HG03159 (cell line): ENCODE measurements around the gene MATR3.
A peak's percentile ranks its signal among the peaks of the same experiment; 100 is the strongest.

ENCODE experiments used
- ATAC-seq: cut with Tn5 transposase; IDR thresholded peaks from one replicate; pipeline ENCODE4 v1.9.1; 2021; ENCODE audit warnings: mild to moderate bottlenecking, moderate library complexity; ENCODE audit not compliant: unreplicated experiment

The MATR3 gene

DNA sequence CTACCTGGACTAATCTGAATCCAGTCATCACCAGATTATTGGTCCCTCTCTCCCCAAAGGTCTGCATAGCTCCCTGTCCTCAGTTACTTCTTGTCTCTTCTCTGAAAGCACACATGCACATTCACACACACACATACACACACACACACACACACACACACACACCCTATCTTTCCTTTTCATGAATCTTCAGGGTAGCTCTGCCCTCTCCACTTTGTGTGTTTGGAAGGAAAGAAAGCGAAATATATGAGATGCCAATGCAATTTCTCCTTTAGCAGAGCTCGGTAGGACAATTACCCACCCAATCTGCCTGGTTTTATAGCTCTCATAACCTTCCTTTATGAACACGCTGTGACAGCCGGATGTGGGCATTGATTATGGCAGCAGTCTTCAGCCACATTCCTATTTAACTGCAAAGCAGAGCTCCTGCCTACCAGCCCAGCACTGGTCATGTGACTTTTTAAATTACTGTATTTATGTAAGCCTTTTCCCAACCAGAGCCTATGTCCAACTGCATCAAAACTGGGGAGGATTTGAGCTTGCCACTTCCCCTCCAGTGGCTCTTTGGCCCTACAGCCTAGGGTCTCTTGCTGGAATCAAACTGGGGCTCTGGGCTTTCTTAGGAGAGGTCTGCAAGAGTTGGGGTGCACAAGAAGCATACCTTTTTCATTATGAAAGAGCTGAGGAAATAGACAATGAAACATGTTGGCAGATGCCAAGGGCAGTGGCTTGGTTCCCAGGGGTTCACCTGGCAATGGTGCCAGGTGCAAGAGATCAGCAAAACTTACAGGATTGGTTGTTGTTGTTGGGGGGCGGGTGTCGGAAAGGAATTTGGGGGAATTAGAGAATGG, 20.8 kb upstream of the MATR3 start:
- no peak for ATAC-seq

DNA sequence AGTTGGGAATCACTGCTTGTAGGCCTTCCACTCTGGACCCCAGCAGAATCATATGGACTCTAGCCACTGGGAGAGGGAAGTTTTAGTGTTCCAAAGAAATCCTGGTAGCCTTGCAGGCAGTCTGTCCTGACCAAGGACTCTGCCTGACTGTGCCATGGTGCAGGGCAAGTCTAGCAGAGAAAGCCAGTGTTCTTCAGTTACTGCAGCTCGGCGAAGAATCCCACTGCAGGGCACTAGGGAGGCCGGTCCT, 20.3 kb upstream of the MATR3 start:
- no peak for ATAC-seq

DNA sequence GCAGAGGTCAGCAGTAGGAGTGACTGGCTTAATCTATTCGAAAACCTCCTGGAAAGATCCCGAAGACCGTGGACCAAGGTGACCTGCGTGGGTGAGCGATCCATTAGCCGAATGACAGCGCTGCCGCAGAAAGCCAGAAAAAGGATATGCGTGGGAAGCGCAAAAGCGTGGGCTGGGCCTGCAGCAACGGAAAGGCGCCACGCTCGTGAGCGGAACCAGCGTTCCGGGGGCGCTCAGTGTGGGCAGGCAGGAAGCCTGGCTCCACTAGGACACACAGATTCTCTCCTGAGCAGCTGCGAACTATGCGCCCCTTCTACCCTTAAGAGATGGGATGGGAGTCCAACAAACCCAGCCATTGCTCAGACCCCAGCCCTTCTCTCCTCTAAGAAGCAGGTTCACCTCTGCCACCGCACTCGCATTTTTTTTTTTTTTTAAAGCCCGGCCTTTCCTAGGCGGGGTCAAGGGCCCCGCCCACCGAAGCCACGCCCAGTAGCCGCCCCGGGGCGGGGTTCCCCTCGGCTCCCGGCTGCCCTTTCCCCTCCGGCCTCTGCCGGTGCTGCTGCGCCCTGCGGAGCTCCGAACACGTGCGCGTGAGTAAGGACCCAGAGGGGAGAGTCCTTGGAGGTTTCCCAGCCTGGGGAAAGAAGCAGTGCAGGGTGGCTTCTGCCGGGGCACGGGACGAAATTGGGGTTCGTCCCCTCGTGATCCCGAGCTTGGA, 19.8 kb upstream of the MATR3 start:
- ATAC-seq = peak; percentile 83

DNA sequence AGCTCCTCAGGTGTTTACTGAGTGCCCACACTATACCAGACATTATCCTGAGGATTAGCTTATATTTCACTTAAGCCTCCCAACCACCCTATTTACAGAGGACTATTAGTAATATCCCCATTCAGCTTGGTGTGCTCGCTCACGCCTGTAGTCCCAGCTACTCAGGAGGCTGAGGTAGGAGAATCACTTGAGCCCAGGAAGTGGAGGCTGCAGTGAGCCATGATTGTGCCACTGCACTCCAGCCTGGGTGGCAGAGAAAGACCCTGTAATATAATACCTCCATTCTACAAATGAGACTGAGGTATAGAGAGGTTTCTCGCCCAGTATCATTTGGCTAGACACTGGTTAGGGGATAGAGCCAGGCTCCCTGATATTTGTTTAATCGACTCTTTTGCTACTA, 18.0 kb upstream of the MATR3 start:
- no peak for ATAC-seq

DNA sequence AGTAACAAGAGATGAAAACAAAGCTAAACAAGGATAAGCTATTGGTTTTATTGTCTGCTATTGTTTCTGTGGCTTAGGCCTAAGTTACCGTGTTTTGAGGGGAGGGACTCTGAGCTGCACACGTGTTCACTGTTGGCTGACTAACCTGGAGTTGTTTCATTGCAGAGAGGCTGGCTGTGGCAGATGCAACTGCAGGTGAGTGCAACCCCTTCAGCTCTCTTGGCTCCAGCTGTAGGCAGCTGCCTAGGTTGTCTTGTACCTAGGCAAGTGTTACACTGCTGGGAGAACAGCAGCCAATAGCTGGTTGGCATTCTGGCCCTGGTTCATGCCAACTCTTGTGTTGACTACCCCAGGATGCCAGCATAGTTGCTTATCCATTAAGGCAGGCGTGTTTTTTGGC, 17.6 kb upstream of the MATR3 start:
- no peak for ATAC-seq

DNA sequence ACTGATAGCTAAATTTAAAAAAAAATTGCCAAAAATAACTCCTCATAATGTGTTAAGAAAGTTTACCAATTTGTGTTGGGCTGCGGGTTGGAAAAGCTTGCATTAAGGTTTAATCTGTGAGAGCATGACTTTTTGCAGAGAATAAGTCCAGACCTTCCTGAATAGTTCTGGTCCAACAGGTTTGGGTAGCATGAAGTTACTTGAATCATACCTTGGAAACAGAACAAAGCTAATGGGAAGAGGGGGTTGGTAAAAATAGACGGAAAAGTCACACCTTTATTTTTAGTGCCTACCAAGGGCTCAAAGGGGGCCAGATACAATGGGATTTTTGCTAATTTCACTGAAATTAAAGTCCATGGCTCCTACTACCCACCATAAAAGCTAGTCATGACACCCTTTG, 17.1 kb upstream of the MATR3 start:
- no peak for ATAC-seq

DNA sequence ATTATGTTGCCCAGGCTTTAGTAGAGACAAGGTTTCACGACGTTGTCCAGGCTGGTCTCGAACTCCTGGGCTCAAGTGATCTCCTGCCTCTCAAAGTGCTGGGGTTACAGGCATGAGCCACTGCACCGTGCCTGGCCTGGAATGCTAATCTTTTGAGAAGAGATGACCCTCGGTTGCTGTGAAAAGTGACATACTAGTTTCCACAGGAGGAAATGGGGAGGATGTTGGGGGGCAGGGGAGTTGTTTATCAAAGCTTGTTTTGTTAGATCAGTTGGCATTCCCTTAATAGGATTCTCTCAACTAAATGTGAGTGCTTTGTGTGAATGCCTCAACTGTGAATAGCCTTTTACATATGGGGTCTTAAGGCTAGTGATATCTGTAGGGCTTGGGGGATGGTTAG, 16.4 kb upstream of the MATR3 start:
- ATAC-seq = no peak

DNA sequence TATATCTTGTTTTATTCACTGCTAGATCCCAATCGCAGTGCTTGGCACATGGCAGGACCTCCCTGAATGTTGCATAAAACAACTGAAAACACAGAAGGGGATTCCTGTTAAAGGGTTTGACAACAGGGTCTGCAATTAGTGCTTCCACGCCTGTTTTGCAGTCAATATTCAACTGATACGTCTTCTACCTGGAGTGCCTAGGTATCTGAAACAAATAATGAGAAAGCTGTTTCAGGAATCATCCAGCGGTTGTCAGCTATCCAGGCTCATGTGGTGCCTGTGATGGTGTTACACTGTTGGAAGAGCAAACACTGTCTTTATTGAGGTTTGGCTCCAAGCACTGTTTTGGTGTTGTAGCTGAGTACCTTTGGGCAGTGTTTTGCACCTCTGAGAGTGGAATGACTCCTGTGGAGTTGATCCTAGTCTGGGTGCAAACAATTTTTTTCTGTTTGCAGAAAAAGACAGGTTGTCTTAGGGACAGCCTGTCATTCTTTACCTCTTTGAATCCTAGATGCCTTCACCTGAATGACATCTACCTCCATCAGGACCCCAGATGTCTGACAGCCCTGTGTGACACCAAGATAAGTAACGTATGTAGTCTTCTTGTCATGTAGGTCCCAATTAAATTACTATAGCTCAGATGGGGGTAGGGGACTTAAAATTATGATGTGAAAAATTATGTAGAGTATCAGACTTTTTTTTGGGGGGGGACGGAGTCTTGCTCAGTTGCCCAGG, 14.8 kb upstream of the MATR3 start:
- no peak for ATAC-seq

DNA sequence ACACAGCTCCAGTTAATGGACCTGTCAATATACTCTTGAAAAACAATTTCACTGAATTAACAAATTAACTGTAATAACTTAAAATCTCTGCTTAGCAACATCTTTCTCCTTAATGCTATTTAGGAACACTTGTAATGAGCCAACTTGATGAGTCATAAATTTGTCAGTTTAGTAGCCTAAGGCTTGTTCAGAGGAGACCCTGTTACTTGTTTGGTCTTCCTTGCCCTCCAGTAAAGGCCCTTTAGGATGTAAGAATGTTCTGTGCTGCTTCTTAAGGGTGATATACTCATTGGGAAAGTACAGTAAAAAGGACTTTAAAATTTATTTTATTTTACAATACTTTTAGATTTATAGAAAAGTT, 11.4 kb upstream of the MATR3 start:
- ATAC-seq = no peak

DNA sequence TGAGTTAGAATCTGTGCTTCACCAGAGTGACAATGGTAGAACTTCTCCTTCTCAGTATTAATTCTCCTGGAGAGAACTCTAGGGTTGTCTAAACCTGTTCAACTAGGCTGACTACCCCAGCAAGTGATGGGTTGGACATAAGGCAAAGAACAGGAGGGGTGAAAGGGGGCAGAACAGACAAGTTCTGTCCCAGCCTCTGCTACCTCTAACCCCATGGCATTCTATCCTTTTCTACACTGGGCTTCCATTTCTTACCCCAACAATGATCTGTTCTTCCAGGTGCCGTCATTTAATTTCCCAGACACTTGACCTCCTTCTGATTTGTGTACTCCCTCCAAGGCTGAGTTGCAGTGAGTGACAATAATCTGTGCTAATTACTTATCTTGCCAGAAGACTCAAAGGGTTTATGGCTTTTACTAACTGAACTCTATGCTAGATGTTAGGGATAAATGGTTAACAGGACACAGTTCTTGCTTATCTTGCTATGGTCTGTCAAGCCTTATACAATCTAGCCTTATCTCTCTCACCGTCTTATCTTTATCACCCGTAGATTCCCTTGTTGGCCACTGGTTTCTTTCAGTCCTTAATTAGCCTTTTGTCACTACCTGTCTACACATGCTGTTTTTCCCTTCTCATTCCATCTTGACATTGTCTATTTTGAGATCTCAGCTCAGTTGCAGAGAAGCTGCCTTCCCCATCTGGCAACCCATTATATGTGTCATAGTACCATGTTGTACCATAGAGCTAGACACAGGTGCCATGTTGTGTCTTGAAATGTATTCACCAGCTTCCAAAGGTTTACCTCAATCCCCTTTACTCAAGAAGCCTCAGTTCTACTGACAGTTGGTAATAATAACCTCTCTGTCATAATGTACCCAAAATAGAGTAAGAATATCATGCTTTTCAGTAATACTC, 10.0 kb upstream of the MATR3 start:
- no peak for ATAC-seq

DNA sequence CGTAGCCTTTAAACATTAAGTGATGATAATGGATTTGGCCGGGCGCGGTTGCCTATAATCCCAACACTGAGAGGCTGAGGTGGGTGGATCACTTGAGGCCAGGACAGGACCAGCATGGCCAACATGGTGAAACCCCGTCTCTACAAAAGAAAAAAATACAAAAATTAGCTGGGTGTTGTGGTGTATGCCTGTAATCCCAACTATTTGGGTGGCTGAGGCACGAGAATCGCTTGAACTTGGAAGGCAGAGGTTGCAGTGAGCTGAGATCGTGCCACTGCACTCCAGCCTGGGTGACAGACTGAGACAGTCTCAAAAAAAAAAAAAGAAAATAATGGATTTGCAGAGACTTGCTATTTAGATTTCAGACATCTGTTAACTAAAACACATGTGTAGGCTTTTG, 9.2 kb upstream of the MATR3 start:
- no peak for ATAC-seq

DNA sequence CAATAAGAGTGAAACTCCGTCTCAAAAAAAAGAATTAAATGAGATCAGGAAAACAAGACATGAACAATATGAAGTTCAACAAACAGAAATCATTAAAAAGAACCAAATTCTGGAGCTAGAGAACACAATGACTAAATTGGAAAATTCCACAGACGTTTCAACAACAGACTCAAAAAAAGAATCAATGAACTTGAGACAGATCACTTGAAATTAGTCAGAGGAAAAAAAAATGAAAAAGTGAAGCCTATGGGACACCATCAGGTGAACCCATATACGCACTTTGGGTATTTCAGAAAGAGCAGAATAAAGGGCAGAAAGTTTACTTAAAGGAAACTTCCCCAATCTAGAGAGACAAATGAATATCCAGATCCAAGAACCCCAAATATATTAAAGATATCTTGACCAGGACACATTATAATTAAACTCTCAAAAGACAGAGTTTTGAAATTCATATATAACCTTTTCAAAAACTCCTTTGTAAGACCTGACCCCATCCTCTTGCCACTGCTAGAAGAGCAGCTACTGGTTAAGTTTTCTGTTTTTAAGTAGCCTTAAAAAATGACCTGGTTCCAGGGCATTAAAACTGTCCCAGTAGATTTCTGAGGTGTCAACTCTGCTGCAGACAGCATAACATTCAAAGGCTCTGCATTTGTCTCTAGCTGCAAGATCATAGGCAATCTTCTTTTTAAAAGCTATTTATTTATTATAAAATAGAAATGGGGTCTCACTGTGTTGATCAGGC, 7.7 kb upstream of the MATR3 start:
- no peak for ATAC-seq

DNA sequence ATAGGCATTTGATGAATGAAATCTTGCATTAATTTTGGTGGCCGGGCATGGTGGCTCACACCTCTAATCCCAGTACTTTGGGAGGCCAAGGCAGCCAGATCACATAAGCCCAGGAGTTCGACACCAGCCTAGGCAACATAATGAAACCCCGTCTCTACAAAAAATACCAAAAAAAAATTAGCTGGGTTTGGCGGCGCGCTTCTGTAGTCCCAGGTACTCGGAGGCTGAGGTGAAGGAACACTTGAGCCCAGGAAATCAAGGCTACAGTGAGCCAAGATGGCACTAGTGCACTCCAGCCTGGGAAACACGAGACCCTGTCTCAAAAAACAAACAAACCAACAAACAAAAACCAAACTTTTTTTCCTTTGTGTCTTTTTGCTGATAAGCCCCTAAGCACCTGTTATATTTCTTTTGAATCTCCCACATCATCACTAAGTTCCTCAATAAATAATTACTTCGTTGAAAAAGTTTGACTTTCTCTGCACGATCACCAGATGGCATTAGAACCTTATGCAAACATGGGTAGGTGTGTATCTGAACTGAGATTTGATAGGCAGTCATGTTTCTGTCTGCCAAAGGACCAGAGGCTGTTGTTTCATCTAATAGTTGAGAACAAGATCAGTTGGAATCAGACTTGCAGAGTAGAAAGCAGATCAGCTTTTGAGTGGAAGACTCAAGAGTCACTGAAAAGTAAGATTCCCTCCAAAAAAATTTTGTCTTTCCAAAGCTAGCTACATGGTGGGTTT, 5.5 kb upstream of the MATR3 start:
- ATAC-seq = no peak

DNA sequence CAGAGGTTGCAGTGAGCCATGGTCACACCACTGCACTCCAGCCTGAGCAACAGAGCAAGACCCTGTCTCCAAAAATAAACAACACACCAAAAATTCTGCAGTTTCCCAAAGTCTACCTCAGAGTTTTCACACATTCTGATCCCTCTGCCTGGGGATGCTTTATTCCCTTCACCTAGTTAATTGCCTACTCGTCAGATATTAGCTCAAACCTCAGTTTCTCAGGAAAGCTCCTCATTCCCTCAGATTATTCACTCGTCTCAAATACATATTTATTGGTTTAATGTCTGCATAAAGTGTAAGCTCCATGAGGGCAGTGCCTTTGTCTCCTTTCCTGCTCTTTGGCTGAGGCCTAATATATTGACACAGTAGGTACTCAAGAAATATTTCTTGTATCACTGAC, 2.5 kb upstream of the MATR3 start:
- no peak for ATAC-seq

DNA sequence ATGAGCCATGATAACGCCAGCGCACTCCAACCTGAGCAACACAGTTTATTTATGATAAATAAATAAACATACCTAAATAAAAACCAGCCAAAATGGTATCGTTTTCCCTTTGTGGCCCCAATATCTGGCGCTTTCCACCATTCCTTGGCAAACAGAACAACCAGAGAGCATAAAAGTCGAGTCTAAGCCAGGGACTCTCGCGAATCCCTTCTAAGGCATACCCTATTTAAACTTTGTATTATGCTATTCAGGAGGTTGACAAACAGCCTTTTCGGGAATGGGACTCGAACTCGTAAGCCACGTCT, 386 bp upstream of the MATR3 start:
- ATAC-seq = no peak

DNA sequence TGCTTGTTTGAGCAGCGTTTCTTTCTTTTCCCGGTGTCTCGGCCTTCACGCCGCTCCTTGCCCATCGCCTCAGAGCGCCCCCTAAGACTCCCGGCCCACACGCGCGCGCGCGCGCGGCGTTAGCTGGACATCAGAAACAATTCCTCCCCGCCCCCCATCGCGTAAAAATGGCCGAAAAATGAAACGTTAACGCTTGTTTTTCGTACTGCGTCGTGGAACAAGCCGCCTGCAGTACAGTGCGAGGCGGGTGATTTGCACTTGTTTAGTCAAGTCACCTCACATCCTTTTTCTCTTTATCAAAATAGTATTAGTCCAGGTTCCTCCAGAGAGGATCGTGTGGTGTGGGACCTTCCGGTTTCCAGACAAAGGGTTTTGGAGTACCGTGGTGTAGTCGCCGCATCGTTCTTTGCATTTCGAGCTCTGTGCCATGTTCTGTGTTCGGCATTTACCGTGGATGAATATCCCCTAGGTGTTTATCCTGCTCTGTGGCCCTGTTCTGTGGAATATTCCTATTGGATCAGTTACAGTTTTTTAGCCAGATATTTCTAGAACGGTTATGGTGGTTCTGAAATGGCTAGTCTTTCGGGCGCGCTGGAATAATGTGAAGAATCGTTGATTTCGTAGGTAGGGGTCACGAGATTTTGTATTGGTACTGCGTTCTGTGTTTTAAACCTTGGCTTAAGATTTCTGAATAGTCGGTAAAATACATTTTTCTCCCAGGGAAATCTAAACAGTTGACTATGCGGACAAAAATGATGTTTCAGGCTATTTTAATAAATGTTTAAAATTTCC, 1.0 kb downstream of the MATR3 start:
- ATAC-seq = peak; percentile 31

DNA sequence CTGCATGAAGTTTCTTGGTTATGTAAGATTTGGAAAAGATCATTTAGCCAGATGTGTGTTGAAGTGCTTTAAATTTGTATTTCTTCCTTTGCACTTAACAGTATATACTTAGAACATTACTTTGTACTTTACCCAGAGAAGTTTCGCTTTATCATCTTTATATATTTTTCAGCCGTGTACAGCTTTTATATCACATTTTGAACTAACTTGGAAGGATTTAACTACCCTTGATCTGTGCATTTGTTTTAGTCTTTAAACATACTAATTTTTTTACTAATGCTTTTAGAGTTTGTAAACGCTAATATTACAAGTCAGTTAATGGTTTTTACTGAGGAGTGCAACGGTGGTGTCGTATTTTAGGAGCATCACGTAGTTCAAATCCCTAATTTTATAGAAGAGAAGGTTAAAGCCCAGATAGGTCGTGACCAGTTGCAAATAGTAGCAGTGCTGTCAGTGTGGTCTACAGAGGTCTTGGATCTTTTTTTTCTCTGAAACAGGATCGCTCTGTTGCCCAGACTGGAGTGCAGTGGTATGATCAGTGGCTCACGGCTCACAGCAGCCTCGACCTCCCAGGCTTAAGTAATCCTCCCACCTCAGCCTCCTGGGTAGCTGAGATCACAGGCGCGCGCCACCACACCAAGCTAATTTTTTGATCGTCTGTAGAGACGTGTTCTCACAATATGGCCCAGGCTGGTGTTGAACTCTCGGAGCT, 2.0 kb downstream of the MATR3 start:
- ATAC-seq = no peak

DNA sequence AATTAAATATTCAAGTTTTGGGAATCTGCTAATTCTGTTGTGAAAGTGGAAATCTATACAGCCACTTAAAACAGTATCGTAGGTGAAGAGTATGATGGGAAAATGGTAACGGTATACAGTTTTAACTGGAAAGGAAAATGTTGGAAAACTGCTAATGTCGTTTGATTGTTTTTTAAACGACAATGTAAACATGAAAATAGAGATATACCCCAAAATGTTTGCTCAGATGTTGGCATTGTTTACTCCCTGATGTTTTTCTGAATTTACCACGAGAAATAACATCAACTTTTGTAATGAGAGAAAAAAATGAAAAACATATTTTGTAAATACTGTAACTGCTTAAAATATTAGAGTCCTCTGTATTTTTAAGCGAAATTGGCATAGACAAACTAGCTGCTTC, 2.7 kb downstream of the MATR3 start:
- ATAC-seq = no peak
